Calu3 (cell line): ENCODE measurements around the gene MAP3K15. TPM values are rescaled to one million over a fixed set of nuclear protein-coding genes. Genes with fewer than 3 reads are reported as not detected.

Experiments used
- BruUV-seq: library from RNA; stranded (reverse); fragments of 400-500 nt; replicated peaks from 2 replicates; lab custom pipeline; 2021; lab: Mats Ljungman, UMichigan
- CTCF ChIA-PET: fragments of 300-600 bp; sonication (Branson Sonifier 250); formaldehyde crosslinking; loops from one replicate; lab custom pipeline; 2022; ENCODE audit warnings: antibody characterized with exemption; lab: Charles Lee
- DNase-seq: peaks from one replicate; pipeline ENCODE4 v3.0.0; 2022
- H3K27ac Mint-ChIP-seq: one replicate; pipeline ENCODE4 v1.8.0; 2022; ENCODE audit warnings: mixed read lengths; ENCODE audit not compliant: unreplicated experiment
- H3K27me3 Mint-ChIP-seq: one replicate; pipeline ENCODE4 v1.8.0; 2022; ENCODE audit warnings: mixed read lengths; ENCODE audit not compliant: unreplicated experiment
- H3K36me3 Mint-ChIP-seq: one replicate; pipeline ENCODE4 v1.8.0; 2022; ENCODE audit warnings: mild to moderate bottlenecking, moderate library complexity, mixed read lengths; ENCODE audit not compliant: insufficient read depth, unreplicated experiment
- H3K4me1 Mint-ChIP-seq: one replicate; pipeline ENCODE4 v1.8.0; 2022; ENCODE audit warnings: mild to moderate bottlenecking, low read depth, mixed read lengths; ENCODE audit not compliant: unreplicated experiment
- H3K4me3 Mint-ChIP-seq: one replicate; pipeline ENCODE4 v1.8.0; 2022; ENCODE audit warnings: mild to moderate bottlenecking, low read depth, moderate library complexity, mixed read lengths; ENCODE audit not compliant: unreplicated experiment
- H3K9me3 Mint-ChIP-seq: one replicate; pipeline ENCODE4 v1.8.0; 2022; ENCODE audit warnings: low read depth, mixed read lengths; ENCODE audit not compliant: unreplicated experiment
- intact Hi-C: fragments of 100-400 bp; cut with micrococcal nuclease; formaldehyde crosslinking; loops from one replicate; pipeline ENCODE4 v1.10.0; 2022; ENCODE audit not compliant: unreplicated experiment
- total RNA-seq: library from RNA; stranded (reverse); gene quantifications from 2 replicates; pipeline ENCODE4 v1.2.3, GENCODE V29; 2022
- TF ChIP-seq, protein P1 (sequence below): fragments of 200-600 bp; IDR thresholded peaks from one replicate; pipeline ENCODE4 v1.8.0; 2022; ENCODE audit warnings: antibody characterized with exemption; ENCODE audit not compliant: unreplicated experiment

The MAP3K15 gene
- total RNA-seq, 1 experiment from 2014 or later, result 4.8 TPM

DNA sequence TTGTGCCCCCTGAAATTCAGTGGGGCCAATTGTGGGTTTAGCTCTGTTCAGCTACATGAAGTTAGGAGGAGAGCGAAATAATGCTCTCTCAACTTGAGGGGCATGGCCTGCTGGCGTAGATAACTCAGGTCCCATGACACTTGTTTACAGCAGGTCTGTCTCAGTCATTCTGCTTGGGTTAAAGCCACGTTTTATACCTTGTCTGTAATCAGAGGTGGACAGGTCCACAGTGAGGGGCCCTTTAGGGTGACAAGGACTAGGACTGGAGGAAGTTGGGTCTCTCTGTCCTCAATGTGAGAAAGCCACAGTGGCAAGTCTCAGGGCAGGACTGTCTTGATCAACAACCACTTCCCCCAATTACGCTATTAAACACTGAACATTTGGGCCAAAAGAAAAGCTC lies 122.6 kb downstream of the MAP3K15 start:
- Mint-ChIP-seq H3K27ac (no peak overlapping the region), H3K9me3 (no peaks in the 10 kb centered on the region), H3K36me3 (no peaks in the 10 kb centered on the region), H3K4me1 (no peaks in the 10 kb centered on the region), H3K4me3 (no peak overlapping the region), H3K27me3 (no peaks in the 10 kb centered on the region)
- CTCF ChIA-PET, result no interaction called here
- TF ChIP-seq, protein P1, sequence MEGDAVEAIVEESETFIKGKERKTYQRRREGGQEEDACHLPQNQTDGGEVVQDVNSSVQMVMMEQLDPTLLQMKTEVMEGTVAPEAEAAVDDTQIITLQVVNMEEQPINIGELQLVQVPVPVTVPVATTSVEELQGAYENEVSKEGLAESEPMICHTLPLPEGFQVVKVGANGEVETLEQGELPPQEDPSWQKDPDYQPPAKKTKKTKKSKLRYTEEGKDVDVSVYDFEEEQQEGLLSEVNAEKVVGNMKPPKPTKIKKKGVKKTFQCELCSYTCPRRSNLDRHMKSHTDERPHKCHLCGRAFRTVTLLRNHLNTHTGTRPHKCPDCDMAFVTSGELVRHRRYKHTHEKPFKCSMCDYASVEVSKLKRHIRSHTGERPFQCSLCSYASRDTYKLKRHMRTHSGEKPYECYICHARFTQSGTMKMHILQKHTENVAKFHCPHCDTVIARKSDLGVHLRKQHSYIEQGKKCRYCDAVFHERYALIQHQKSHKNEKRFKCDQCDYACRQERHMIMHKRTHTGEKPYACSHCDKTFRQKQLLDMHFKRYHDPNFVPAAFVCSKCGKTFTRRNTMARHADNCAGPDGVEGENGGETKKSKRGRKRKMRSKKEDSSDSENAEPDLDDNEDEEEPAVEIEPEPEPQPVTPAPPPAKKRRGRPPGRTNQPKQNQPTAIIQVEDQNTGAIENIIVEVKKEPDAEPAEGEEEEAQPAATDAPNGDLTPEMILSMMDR, result no peak
- BruUV-seq, result no TSS peak
- DNase-seq, result no peak
- intact Hi-C loops, result no loop called here

- Mint-ChIP-seq H3K27me3 (no peaks in the 10 kb centered on the region), H3K4me1 (no peaks in the 10 kb centered on the region), H3K9me3 (no peaks in the 10 kb centered on the region), H3K4me3 (no peak overlapping the region), H3K36me3 (no peaks in the 10 kb centered on the region), H3K27ac (no peak overlapping the region)
- DNase-seq, result no peak
- intact Hi-C loops, result no loop called here
- BruUV-seq, result no TSS peak
- TF ChIP-seq, protein P1, result no peak
- CTCF ChIA-PET, result no interaction called here
Measured at GRCh38 chrX:19392078-19392477, 123.2 kb downstream of the MAP3K15 start.

- Mint-ChIP-seq H3K27ac (no peak overlapping the region), H3K4me1 (no peaks in the 10 kb centered on the region), H3K9me3 (no peaks in the 10 kb centered on the region), H3K4me3 (no peak overlapping the region), H3K27me3 (no peaks in the 10 kb centered on the region), H3K36me3 (no peaks in the 10 kb centered on the region)
- no peak for DNase-seq
- no TSS peak for BruUV-seq
- TF ChIP-seq, protein P1, result no peak
- intact Hi-C loops, result no loop called here
- CTCF ChIA-PET, result no interaction called here
Measured at GRCh38 chrX:19389227-19389845, 126.0 kb downstream of the MAP3K15 start.

- H3K36me3 Mint-ChIP-seq, result no peaks in the 10 kb centered on the region
- CTCF ChIA-PET, result no interaction called here
- TF ChIP-seq, protein P1, result no peak
- BruUV-seq, result no TSS peak
- H3K4me1 Mint-ChIP-seq, result no peaks in the 10 kb centered on the region
- no peak overlapping the region for H3K4me3 Mint-ChIP-seq
- intact Hi-C loops, result no loop called here
- H3K27ac Mint-ChIP-seq, result no peak overlapping the region
- H3K9me3 Mint-ChIP-seq, result no peaks in the 10 kb centered on the region
- H3K27me3 Mint-ChIP-seq, result no peaks in the 10 kb centered on the region
- no peak for DNase-seq
Measured at GRCh38 chrX:19388741-19389140, 126.6 kb downstream of the MAP3K15 start.
